Measurements from ENCODE around the gene ANO2.

ANO2 gene

DNA sequence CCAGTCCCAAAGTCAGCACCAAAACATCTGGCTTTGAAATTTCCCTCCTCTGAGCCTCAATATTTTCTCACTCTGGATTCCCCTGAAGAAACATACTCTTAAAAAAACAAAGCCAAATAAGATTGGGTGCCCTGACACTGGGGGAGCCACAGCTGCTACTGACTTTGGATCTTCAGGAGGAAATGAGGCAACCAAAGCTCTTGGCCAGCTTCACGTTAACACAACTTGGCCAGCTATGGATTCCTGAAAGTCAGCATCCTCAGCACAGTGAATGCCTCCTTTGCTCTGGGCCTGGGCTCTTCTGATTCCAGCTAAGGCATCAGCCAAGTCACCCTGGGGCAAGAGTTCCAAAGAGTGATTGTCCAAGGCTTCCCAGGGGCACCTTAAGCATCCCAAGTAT is 254.8 kb downstream of the ANO2 start:
- Histone ChIP-seq H3K27ac (ENCODE audit: low read length, poor library complexity, severe bottlenecking) (no peak overlapping the region), H3K18ac (ENCODE audit: low read depth in 1 of 2, low read length in 2 of 2) (no peak overlapping the region), H3K79me1 (replicated peaks; ENCODE audit: low read length, poor library complexity, severe bottlenecking) (no peaks in the 10 kb centered on the region), H2AK5ac (ENCODE audit: low read length, severe bottlenecking) (no peak overlapping the region), H3K36me3 (ENCODE audit: control insufficient read depth in 1 of 2, insufficient read depth in 2 of 2, low read depth in 1 of 2, low read length in 2 of 2) (no peaks in the 10 kb centered on the region), H4K8ac (ENCODE audit: low read length) (no peak overlapping the region), H2AFZ (ENCODE audit: low read depth, low read length) (no peak overlapping the region), H3K27me3 (ENCODE audit: control insufficient read depth in 1 of 2, insufficient read depth in 1 of 2, low read length in 2 of 2) (peaks cover 0 to 3% of the 10 kb centered on the region in 2 experiments), H3K9ac (ENCODE audit: low read length) (no peak overlapping the region), H3K9me3 (ENCODE audit: control insufficient read depth, low read length) (no peaks in the 10 kb centered on the region), H3K4me3 (ENCODE audit: insufficient read depth in 1 of 2, low read depth in 1 of 2, low read length in 2 of 2) (no peak overlapping the region), H2BK12ac (ENCODE audit: low read length in 2 of 2) (no peak overlapping the region), H3K4me1 (ENCODE audit: control insufficient read depth, insufficient read depth, low read depth, low read length) (no peaks in the 10 kb centered on the region), H2BK5ac (ENCODE audit: low read depth, low read length, poor library complexity, severe bottlenecking) (no peak overlapping the region), H2BK120ac (ENCODE audit: low read depth, low read length) (no peak overlapping the region), H4K91ac (ENCODE audit: low read length) (no peak overlapping the region), H3K4me2 (ENCODE audit: low read length, poor library complexity, severe bottlenecking) (no peak overlapping the region), H2BK15ac (ENCODE audit: low read depth, poor library complexity, severe bottlenecking) (no peak overlapping the region), H3K4ac (ENCODE audit: low read depth in 1 of 2, low read length in 2 of 2) (no peak overlapping the region), H3K14ac (ENCODE audit: low read length in 2 of 2) (no peak overlapping the region), H3K23ac (ENCODE audit: low read length in 2 of 2) (no peak overlapping the region)
- 94% methylated on average over 1 of the region's 1 CpG for WGBS
- no peak for DNase-seq

DNA sequence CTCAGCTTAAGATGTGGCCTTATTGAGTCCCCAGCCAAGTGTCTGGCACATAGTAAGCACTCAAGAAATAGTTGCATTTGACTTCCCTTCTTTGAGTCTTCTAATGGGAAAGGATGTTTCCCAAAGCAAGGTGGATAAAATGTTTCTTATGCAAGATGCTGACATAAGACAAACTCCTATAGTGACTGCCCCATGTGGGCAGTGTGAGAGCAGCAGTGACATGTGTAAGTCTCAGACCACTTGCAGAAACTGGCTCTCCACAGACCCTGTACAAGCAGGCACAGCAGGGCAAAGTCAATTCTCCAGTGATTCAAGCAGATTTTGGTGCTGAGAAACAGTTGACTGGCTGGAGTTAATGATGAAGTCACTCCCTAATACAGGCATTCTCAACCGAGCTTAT is 255.3 kb downstream of the ANO2 start:
- DNase-seq: no peak
- H4K8ac ChIP-seq (ENCODE audit: low read length): no peak overlapping the region
- H3K4me3 ChIP-seq (ENCODE audit: insufficient read depth in 1 of 2, low read depth in 1 of 2, low read length in 2 of 2): no peak overlapping the region
- no peak overlapping the region for H2BK120ac ChIP-seq (ENCODE audit: low read depth, low read length)
- no peak overlapping the region for H3K23ac ChIP-seq (ENCODE audit: low read length in 2 of 2)
- no peaks in the 10 kb centered on the region for H3K9me3 ChIP-seq (ENCODE audit: control insufficient read depth, low read length)
- no peaks in the 10 kb centered on the region for H3K36me3 ChIP-seq (ENCODE audit: control insufficient read depth in 1 of 2, insufficient read depth in 2 of 2, low read depth in 1 of 2, low read length in 2 of 2)
- 94% methylated on average over 1 of the region's 1 CpG for WGBS
- no peak overlapping the region for H2BK15ac ChIP-seq (ENCODE audit: low read depth, poor library complexity, severe bottlenecking)
- no peak overlapping the region for H2BK12ac ChIP-seq (ENCODE audit: low read length in 2 of 2)
- no peak overlapping the region for H3K14ac ChIP-seq (ENCODE audit: low read length in 2 of 2)
- H2BK5ac ChIP-seq (ENCODE audit: low read depth, low read length, poor library complexity, severe bottlenecking): no peak overlapping the region
- no peak overlapping the region for H4K91ac ChIP-seq (ENCODE audit: low read length)
- H3K4me1 ChIP-seq (ENCODE audit: control insufficient read depth, insufficient read depth, low read depth, low read length): no peaks in the 10 kb centered on the region
- H2AFZ ChIP-seq (ENCODE audit: low read depth, low read length): no peak overlapping the region
- H3K27ac ChIP-seq (ENCODE audit: low read length, poor library complexity, severe bottlenecking): no peak overlapping the region
- no peak overlapping the region for H3K4ac ChIP-seq (ENCODE audit: low read depth in 1 of 2, low read length in 2 of 2)
- no peaks in the 10 kb centered on the region for H3K79me1 ChIP-seq (replicated peaks; ENCODE audit: low read length, poor library complexity, severe bottlenecking)
- H3K27me3 ChIP-seq (ENCODE audit: control insufficient read depth in 1 of 2, insufficient read depth in 1 of 2, low read length in 2 of 2): peaks cover 0 to 4% of the 10 kb centered on the region in 2 experiments
- H2AK5ac ChIP-seq (ENCODE audit: low read length, severe bottlenecking): no peak overlapping the region
- no peak overlapping the region for H3K4me2 ChIP-seq (ENCODE audit: low read length, poor library complexity, severe bottlenecking)
- no peak overlapping the region for H3K18ac ChIP-seq (ENCODE audit: low read depth in 1 of 2, low read length in 2 of 2)
- no peak overlapping the region for H3K9ac ChIP-seq (ENCODE audit: low read length)

- no peak overlapping the region for H3K9ac ChIP-seq (ENCODE audit: low read length)
- WGBS: 83% methylated on average over 2 of the region's 2 CpGs
Measured at GRCh38 chr12:5688226-5688625, 256.8 kb downstream of the ANO2 start.

GRCh38 chr12:5685935-5686334 is 259.1 kb downstream of the ANO2 start:
- H3K4ac ChIP-seq (ENCODE audit: low read depth in 1 of 2, low read length in 2 of 2): no peak overlapping the region
- no peak overlapping the region for H3K23ac ChIP-seq (ENCODE audit: low read length in 2 of 2)
- WGBS: 75% methylated on average over 3 of the region's 3 CpGs
- no peak overlapping the region for H3K14ac ChIP-seq (ENCODE audit: low read length in 2 of 2)
- H3K27me3 ChIP-seq (ENCODE audit: control insufficient read depth in 1 of 2, insufficient read depth in 1 of 2, low read length in 2 of 2): peaks cover 0 to 8% of the 10 kb centered on the region in 2 experiments
- H3K27ac ChIP-seq (ENCODE audit: low read length, poor library complexity, severe bottlenecking): no peak overlapping the region
- no peak overlapping the region for H3K4me3 ChIP-seq (ENCODE audit: insufficient read depth in 1 of 2, low read depth in 1 of 2, low read length in 2 of 2)
- H3K9me3 ChIP-seq (ENCODE audit: control insufficient read depth, low read length): peaks cover under 1% of the 10 kb centered on the region
- no peak overlapping the region for H2BK15ac ChIP-seq (ENCODE audit: low read depth, poor library complexity, severe bottlenecking)
- H2AK5ac ChIP-seq (ENCODE audit: low read length, severe bottlenecking): no peak overlapping the region
- no peak overlapping the region for H3K18ac ChIP-seq (ENCODE audit: low read depth in 1 of 2, low read length in 2 of 2)
- no peak overlapping the region for H2BK12ac ChIP-seq (ENCODE audit: low read length in 2 of 2)
- H3K4me2 ChIP-seq (ENCODE audit: low read length, poor library complexity, severe bottlenecking): no peak overlapping the region
- H3K4me1 ChIP-seq (ENCODE audit: control insufficient read depth, insufficient read depth, low read depth, low read length): peaks cover 1% of the 10 kb centered on the region
- H4K91ac ChIP-seq (ENCODE audit: low read length): no peak overlapping the region
- no peak overlapping the region for H3K9ac ChIP-seq (ENCODE audit: low read length)
- no peak for DNase-seq
- no peaks in the 10 kb centered on the region for H3K79me1 ChIP-seq (replicated peaks; ENCODE audit: low read length, poor library complexity, severe bottlenecking)
- H2BK120ac ChIP-seq (ENCODE audit: low read depth, low read length): no peak overlapping the region
- no peaks in the 10 kb centered on the region for H3K36me3 ChIP-seq (ENCODE audit: control insufficient read depth in 1 of 2, insufficient read depth in 2 of 2, low read depth in 1 of 2, low read length in 2 of 2)
- H2BK5ac ChIP-seq (ENCODE audit: low read depth, low read length, poor library complexity, severe bottlenecking): no peak overlapping the region
- H4K8ac ChIP-seq (ENCODE audit: low read length): no peak overlapping the region
- H2AFZ ChIP-seq (ENCODE audit: low read depth, low read length): no peak overlapping the region

More at GRCh38 chr12:5688226-5688625, 256.8 kb downstream of the ANO2 start:
- H4K8ac ChIP-seq (ENCODE audit: low read length): no peak overlapping the region
- no peak overlapping the region for H3K14ac ChIP-seq (ENCODE audit: low read length in 2 of 2)
- no peak overlapping the region for H2AK5ac ChIP-seq (ENCODE audit: low read length, severe bottlenecking)
- H3K18ac ChIP-seq (ENCODE audit: low read depth in 1 of 2, low read length in 2 of 2): no peak overlapping the region
- no peak overlapping the region for H2BK15ac ChIP-seq (ENCODE audit: low read depth, poor library complexity, severe bottlenecking)
- no peak overlapping the region for H3K23ac ChIP-seq (ENCODE audit: low read length in 2 of 2)
- no peak overlapping the region for H3K4me2 ChIP-seq (ENCODE audit: low read length, poor library complexity, severe bottlenecking)
- H4K91ac ChIP-seq (ENCODE audit: low read length): no peak overlapping the region
- no peak overlapping the region for H2AFZ ChIP-seq (ENCODE audit: low read depth, low read length)
- H3K4me3 ChIP-seq (ENCODE audit: insufficient read depth in 1 of 2, low read depth in 1 of 2, low read length in 2 of 2): no peak overlapping the region
- no peaks in the 10 kb centered on the region for H3K79me1 ChIP-seq (replicated peaks; ENCODE audit: low read length, poor library complexity, severe bottlenecking)
- no peak overlapping the region for H2BK120ac ChIP-seq (ENCODE audit: low read depth, low read length)
- no peak overlapping the region for H2BK12ac ChIP-seq (ENCODE audit: low read length in 2 of 2)
- H3K27ac ChIP-seq (ENCODE audit: low read length, poor library complexity, severe bottlenecking): no peak overlapping the region
- H3K27me3 ChIP-seq (ENCODE audit: control insufficient read depth in 1 of 2, insufficient read depth in 1 of 2, low read length in 2 of 2): peaks cover 0 to 11% of the 10 kb centered on the region in 2 experiments
- H3K4me1 ChIP-seq (ENCODE audit: control insufficient read depth, insufficient read depth, low read depth, low read length): no peaks in the 10 kb centered on the region
- H3K36me3 ChIP-seq (ENCODE audit: control insufficient read depth in 1 of 2, insufficient read depth in 2 of 2, low read depth in 1 of 2, low read length in 2 of 2): no peaks in the 10 kb centered on the region
- H2BK5ac ChIP-seq (ENCODE audit: low read depth, low read length, poor library complexity, severe bottlenecking): no peak overlapping the region
- no peak for DNase-seq
- H3K4ac ChIP-seq (ENCODE audit: low read depth in 1 of 2, low read length in 2 of 2): no peak overlapping the region
- H3K9me3 ChIP-seq (ENCODE audit: control insufficient read depth, low read length): no peaks in the 10 kb centered on the region

Data from mesenchymal stem cell (in vitro differentiated cells and primary cell).